Measurements from ENCODE around the gene CCDC88A. TPM values are rescaled to one million over a fixed set of nuclear protein-coding genes. Genes with fewer than 3 reads are reported as not detected.

Gene CCDC88A
- total and polyA plus RNA-seq, 2 experiments from 2014 or later, result 40.6 to 64.1 TPM

DNA sequence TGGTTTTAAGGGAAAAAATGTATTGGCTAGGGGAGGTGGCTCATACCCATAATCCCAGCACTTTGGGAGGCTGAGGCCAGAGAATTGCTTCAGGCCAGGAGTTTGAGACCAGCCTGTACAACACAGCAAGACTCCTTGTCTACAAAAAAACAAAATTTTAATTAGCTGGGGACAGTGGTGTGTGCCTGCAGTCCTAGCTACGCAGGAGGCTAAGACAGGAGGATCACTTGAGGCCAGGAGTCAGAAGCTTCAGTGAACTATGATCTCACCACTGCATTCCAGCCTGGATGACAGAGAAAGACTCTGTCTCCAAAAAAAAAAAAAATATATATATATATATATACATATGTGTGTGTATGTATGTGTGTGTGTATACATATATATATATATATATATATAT, 18.5 kb downstream of the CCDC88A start:
- Histone ChIP-seq H3K9me3 (ENCODE audit: low read depth) (no peaks in the 10 kb centered on the region), H3K36me3 (no peaks in the 10 kb centered on the region), H3K27me3 (no peaks in the 10 kb centered on the region), H3K4me1 (ENCODE audit: low read depth) (no peaks in the 10 kb centered on the region), H3K27ac (no peak overlapping the region), H3K4me3 (no peak overlapping the region)
- DNase-seq (ENCODE audit: low read depth in 1 of 2, low spot score in 1 of 2), result no peak
- TF ChIP-seq, protein P1, sequence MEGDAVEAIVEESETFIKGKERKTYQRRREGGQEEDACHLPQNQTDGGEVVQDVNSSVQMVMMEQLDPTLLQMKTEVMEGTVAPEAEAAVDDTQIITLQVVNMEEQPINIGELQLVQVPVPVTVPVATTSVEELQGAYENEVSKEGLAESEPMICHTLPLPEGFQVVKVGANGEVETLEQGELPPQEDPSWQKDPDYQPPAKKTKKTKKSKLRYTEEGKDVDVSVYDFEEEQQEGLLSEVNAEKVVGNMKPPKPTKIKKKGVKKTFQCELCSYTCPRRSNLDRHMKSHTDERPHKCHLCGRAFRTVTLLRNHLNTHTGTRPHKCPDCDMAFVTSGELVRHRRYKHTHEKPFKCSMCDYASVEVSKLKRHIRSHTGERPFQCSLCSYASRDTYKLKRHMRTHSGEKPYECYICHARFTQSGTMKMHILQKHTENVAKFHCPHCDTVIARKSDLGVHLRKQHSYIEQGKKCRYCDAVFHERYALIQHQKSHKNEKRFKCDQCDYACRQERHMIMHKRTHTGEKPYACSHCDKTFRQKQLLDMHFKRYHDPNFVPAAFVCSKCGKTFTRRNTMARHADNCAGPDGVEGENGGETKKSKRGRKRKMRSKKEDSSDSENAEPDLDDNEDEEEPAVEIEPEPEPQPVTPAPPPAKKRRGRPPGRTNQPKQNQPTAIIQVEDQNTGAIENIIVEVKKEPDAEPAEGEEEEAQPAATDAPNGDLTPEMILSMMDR (IDR thresholded peaks at IDR 0.05; ENCODE audit: low read depth, low read length), result no peak

DNA sequence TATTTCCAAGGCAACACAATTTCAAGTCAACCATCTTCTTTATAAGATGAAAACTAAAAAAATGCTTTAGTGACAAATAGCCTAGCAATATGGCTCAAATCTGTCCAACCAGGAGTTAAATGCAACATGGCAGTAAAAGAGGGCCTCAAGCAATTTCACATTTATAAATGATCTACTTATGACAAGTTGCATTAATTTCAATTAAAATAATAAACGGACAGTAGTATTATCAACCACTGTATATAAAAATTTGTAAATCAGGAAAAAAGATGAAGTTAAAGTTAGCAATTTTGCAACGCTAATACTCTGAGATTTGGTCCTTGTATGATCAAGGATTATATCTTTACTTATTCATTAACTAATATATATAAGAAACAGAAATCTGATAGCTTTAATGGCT, 19.3 kb downstream of the CCDC88A start:
- TF ChIP-seq, protein P1 (IDR thresholded peaks at IDR 0.05; ENCODE audit: low read depth, low read length), result no peak

DNA sequence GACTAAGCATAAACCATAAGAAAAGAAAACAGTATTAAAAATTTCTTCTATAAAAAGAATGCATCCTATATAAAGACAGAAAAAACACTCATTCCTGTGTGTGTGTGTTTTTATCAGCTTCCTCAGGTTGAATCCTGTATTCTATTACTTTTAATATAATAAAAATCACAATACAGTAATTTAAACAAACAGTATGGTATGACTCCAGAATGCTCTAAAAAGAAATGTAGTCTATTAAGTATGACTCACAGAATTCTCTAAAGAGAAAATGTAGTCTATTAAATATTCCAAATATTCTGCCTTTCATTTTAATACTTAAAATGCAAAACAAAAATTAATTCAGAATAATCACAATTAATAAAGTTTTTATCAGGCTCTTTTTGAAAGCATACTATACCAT, 19.8 kb downstream of the CCDC88A start:
- no peak for DNase-seq (ENCODE audit: low read depth in 1 of 2, low spot score in 1 of 2)
- TF ChIP-seq, protein P1 (IDR thresholded peaks at IDR 0.05; ENCODE audit: low read depth, low read length), result no peak
- H3K9me3 ChIP-seq (ENCODE audit: low read depth), result no peaks in the 10 kb centered on the region
- no peaks in the 10 kb centered on the region for H3K36me3 ChIP-seq
- no peak overlapping the region for H3K4me3 ChIP-seq
- H3K27me3 ChIP-seq, result no peaks in the 10 kb centered on the region
- H3K4me1 ChIP-seq (ENCODE audit: low read depth), result no peaks in the 10 kb centered on the region
- H3K27ac ChIP-seq, result no peak overlapping the region

More for the DNA sequence above, 19.3 kb downstream of the CCDC88A start:
- no peaks in the 10 kb centered on the region for H3K27me3 ChIP-seq
- no peaks in the 10 kb centered on the region for H3K36me3 ChIP-seq
- no peak for DNase-seq (ENCODE audit: low read depth in 1 of 2, low spot score in 1 of 2)
- no peak overlapping the region for H3K4me3 ChIP-seq
- H3K27ac ChIP-seq, result no peak overlapping the region
- H3K4me1 ChIP-seq (ENCODE audit: low read depth), result no peaks in the 10 kb centered on the region
- H3K9me3 ChIP-seq (ENCODE audit: low read depth), result no peaks in the 10 kb centered on the region

DNA sequence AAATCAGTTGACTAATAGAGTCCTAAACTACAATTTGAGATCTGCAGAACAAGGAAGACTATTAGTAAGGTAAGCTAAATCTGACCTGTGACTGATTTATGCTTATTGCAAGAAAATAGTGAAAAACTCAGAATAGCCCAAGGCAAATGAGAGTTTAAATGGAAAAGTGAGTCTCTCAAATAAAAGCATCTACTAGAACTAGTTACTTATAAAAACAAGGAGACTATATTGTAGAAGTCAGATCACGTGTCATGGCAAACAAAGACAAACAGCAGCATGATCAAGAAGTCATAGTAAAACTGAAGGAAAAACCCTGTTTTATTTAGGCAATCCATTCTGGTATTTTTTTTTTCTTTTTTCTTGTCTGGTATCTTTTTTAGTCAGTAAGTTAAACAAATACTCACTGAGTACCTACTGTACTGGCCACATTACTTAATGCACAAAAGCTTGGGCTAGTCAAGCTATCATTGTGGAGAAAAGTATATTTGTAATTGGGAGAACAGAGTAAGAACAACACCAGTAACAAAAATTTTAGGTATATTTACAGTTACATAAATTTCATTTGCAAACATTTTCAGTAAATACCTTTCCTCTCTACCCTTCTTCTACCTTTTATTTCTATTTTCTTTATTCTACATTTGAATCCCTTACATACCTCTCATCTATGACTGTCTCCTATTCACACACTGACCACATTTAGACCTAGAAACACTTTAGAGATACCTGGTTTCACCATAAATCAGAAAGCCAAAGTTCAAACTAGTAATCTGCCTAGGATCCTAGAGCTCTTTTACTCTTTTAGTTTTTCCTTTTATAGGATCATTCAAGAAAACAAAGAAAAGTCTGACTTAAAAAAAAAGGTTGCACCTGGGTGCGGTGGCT, 23.7 kb downstream of the CCDC88A start:
- Histone ChIP-seq H3K9me3 (ENCODE audit: low read depth) (no peaks in the 10 kb centered on the region), H3K4me1 (ENCODE audit: low read depth) (no peaks in the 10 kb centered on the region), H3K36me3 (no peaks in the 10 kb centered on the region), H3K27ac (no peak overlapping the region), H3K27me3 (no peaks in the 10 kb centered on the region), H3K4me3 (no peak overlapping the region)
- TF ChIP-seq, protein P1 (IDR thresholded peaks at IDR 0.05; ENCODE audit: low read depth, low read length), result no peak
- no peak for DNase-seq (ENCODE audit: low read depth in 1 of 2, low spot score in 1 of 2)

DNA sequence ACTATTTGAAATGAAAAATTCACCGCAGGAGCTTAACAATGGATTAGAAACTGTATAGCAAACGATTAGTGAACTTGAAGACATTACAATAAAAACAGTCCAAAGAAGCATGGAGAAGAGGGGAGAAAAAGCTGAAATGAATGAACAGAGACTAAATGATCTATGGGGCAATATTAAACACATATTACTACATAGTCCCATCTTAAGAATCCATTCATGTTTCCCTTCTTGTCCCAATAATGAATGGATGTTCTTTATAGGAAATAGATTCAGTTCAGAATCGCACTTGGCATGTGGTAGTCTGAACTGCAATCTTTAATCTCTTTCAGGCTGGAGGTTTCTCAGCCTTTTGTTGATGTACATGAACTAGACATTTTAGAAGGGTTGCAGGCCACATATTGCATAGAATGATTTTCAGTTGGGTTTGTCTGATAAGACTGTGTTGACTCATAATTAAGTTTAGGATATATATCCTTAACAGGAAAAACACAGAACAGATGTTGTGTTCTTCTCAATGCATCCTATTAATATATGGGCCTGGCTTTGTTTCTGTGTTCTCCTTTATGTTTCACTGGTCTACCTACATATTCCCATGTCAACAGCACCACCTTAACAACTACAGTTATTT, 27.9 kb downstream of the CCDC88A start:
- TF ChIP-seq, protein P1 (IDR thresholded peaks at IDR 0.05; ENCODE audit: low read depth, low read length), result no peak
- H3K27ac ChIP-seq, result no peak overlapping the region
- H3K36me3 ChIP-seq, result no peaks in the 10 kb centered on the region
- no peaks in the 10 kb centered on the region for H3K9me3 ChIP-seq (ENCODE audit: low read depth)
- no peaks in the 10 kb centered on the region for H3K27me3 ChIP-seq
- DNase-seq (ENCODE audit: low read depth in 1 of 2, low spot score in 1 of 2), result peak in 1 of 2 donors; percentile 40
- no peak overlapping the region for H3K4me3 ChIP-seq
- no peaks in the 10 kb centered on the region for H3K4me1 ChIP-seq (ENCODE audit: low read depth)
